OCI-LY3 (cell line): ENCODE data around the gene GADD45GIP1.
"Not testable (repeated sequence)": the region's sequence is repeated elsewhere in the genome, so short reads cannot be mapped to it uniquely, and the experiment has no call there.

Source experiments
- H2AFZ ChIP-seq: fragments of 200-600, 300-600 bp; shearing (Covaris generic); 2 replicates; pipeline ENCODE4 v1.6.0; 2014; ENCODE audit warnings: antibody characterized with exemption, low read depth, low read length
- H3K27ac ChIP-seq: fragments of 200-600, 300-600 bp; sonication (generic); 2 replicates; pipeline ENCODE4 v1.5.1; 2014; ENCODE audit warnings: mild to moderate bottlenecking, low read length, moderate library complexity, mixed read lengths
- H3K27me3 ChIP-seq: fragments of 200-600, 300-600 bp; sonication (generic); 2 replicates; pipeline ENCODE4 v1.6.1; 2014; ENCODE audit warnings: low read depth, low read length, mixed read lengths
- H3K36me3 ChIP-seq: fragments of 200-600, 300-600 bp; sonication (generic); replicated peaks from 2 replicates; pipeline ENCODE3; 2014; ENCODE audit warnings: low read depth, low read length, mixed read lengths
- H3K4me1 ChIP-seq: fragments of 300-600, 200-600 bp; sonication (generic); 2 replicates; pipeline ENCODE4 v1.6.1; 2014; ENCODE audit warnings: low read length, mixed read lengths
- H3K4me2 ChIP-seq: fragments of 200-600, 300-600 bp; sonication (generic); 2 replicates; pipeline ENCODE4 v1.6.1; 2014; ENCODE audit warnings: low read length, mixed read lengths
- H3K4me3 ChIP-seq: fragments of 300-600, 200-600 bp; sonication (generic); 2 replicates; pipeline ENCODE4 v1.5.1; 2014; ENCODE audit warnings: antibody characterized with exemption, mild to moderate bottlenecking, low read length, moderate library complexity
- H3K79me2 ChIP-seq: fragments of 300-600, 200-600 bp; shearing (Covaris generic); 2 replicates; pipeline ENCODE4 v1.6.1; 2014; ENCODE audit warnings: mild to moderate bottlenecking, low read length, mixed read lengths
- H3K9ac ChIP-seq: fragments of 300-600, 200-600 bp; shearing (Covaris generic); 2 replicates; pipeline ENCODE4 v1.6.0; 2014; ENCODE audit warnings: mild to moderate bottlenecking, low read length, moderate library complexity
- H3K9me3 ChIP-seq: fragments of 200-600, 300-600 bp; shearing (Covaris generic); 2 replicates; pipeline ENCODE4 v1.6.1; 2014; ENCODE audit warnings: low read length, mixed read lengths; ENCODE audit not compliant: insufficient read depth
- H4K20me1 ChIP-seq: fragments of 200-600, 300-600 bp; sonication (generic); 2 replicates; pipeline ENCODE4 v1.6.1; 2016; ENCODE audit warnings: low read length, mixed read lengths; ENCODE audit not compliant: insufficient read depth
- EZH2phosphoT487 ChIP-seq: fragments of 200-600 bp; shearing (Covaris generic); IDR thresholded peaks from 2 replicates; pipeline ENCODE4 v1.6.1; 2018; ENCODE audit warnings: antibody characterized with exemption, mixed run types, low read depth
- TF ChIP-seq, protein P1 (sequence below): fragments of 200-600, 300-600 bp; sonication (generic); IDR thresholded peaks from 2 replicates; pipeline ENCODE4 v1.5.1; 2014; ENCODE audit warnings: antibody characterized with exemption, low read length, low read depth

The GADD45GIP1 gene

DNA sequence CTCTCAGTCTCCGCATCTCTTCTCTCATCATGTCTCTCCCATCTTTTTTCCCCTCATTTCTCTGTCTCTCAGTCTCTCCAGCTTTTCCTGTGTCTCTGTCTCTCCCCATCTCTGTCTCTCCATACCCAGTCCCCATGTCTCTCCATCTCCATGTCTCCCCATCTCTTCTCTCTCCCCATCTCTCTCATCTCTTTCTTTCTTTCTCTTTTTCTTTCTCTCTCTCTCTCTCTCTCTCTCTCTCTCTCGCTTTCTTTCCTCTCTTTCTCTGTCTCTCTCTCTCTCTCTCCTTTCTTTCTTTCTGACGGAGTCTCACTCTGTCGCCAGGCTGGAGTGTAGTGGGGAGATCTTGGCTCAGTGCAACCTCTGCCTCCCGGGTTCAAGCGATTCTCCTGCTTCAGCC, 25.6 kb upstream of the GADD45GIP1 start:
- Histone ChIP-seq H3K4me3 (no peak overlapping the region), H3K36me3 (no peaks in the 10 kb centered on the region), H3K79me2 (no peaks in the 10 kb centered on the region), H2AFZ (no peak overlapping the region), H3K4me2 (no peak overlapping the region), H3K9me3 (no peaks in the 10 kb centered on the region), H3K27me3 (peaks cover 33% of the 10 kb centered on the region), H4K20me1 (no peaks in the 10 kb centered on the region), H3K27ac (no peak overlapping the region), H3K4me1 (peaks cover 15% of the 10 kb centered on the region; the same call in 1 of the 2 replicates), H3K9ac (no peak overlapping the region; the same call in 1 of the 2 replicates)
- TF ChIP-seq, protein P1, sequence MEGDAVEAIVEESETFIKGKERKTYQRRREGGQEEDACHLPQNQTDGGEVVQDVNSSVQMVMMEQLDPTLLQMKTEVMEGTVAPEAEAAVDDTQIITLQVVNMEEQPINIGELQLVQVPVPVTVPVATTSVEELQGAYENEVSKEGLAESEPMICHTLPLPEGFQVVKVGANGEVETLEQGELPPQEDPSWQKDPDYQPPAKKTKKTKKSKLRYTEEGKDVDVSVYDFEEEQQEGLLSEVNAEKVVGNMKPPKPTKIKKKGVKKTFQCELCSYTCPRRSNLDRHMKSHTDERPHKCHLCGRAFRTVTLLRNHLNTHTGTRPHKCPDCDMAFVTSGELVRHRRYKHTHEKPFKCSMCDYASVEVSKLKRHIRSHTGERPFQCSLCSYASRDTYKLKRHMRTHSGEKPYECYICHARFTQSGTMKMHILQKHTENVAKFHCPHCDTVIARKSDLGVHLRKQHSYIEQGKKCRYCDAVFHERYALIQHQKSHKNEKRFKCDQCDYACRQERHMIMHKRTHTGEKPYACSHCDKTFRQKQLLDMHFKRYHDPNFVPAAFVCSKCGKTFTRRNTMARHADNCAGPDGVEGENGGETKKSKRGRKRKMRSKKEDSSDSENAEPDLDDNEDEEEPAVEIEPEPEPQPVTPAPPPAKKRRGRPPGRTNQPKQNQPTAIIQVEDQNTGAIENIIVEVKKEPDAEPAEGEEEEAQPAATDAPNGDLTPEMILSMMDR = no peak
- TF ChIP-seq EZH2phosphoT487 = no peak

DNA sequence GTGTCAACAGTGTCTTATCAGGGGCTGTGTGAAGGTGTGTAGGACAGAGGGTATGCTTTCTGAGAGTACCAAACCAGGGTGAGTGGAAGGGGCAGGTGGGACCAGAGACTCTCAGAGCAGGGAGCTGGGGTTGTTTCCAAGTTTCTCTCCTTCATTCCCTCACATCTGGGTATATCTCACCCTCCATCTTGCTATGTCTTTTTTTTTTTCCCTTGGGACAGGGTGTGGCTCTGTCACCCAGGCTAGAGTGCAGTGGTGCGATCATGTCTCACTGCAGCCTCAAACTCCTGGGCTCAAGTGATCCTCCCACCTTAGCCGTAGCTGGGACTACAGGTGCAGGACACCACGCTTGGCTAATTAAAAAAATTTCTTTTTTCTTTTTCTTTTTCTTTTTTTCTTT, 23.0 kb upstream of the GADD45GIP1 start:
- no peaks in the 10 kb centered on the region for H3K36me3 ChIP-seq
- no peaks in the 10 kb centered on the region for H3K9me3 ChIP-seq
- H3K4me3 ChIP-seq = no peak overlapping the region
- no peak overlapping the region for H2AFZ ChIP-seq
- H3K79me2 ChIP-seq = no peaks in the 10 kb centered on the region
- TF ChIP-seq, protein P1 = no peak
- no peak for TF ChIP-seq EZH2phosphoT487
- no peak overlapping the region for H3K9ac ChIP-seq
- H4K20me1 ChIP-seq = no peaks in the 10 kb centered on the region
- H3K27ac ChIP-seq = no peak overlapping the region
- peaks cover 29% of the 10 kb centered on the region for H3K27me3 ChIP-seq
- no peak overlapping the region for H3K4me2 ChIP-seq
- H3K4me1 ChIP-seq = peaks cover 16% of the 10 kb centered on the region; the same call in 1 of the 2 replicates

DNA sequence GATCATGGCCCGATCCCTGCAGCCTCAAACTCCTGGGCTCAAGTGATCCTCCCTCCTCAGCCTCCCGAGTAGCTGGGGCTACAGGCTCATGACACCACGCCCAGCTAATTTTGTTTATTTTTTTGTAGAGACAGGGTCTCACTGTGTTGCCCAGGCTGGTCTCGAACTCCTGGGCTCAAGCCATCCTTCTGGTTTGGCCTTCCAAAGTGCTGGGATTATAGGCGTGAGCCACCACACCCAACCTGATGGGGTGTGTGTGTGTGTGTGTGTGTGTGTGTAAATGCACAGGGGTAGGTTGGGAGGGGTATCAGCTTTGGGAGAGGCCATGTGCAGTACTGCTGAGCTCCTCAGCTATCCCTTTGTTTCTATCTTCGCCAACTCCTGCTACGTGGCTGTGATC, 19.1 kb upstream of the GADD45GIP1 start:
- H3K27me3 ChIP-seq, H3K9me3 ChIP-seq, H3K9ac ChIP-seq, H3K36me3 ChIP-seq, H3K4me2 ChIP-seq, H2AFZ ChIP-seq, H4K20me1 ChIP-seq, H3K27ac ChIP-seq, H3K4me3 ChIP-seq, H3K79me2 ChIP-seq: not testable (repeated sequence)
- H3K4me1 ChIP-seq = peaks cover 15% of the 10 kb centered on the region

DNA sequence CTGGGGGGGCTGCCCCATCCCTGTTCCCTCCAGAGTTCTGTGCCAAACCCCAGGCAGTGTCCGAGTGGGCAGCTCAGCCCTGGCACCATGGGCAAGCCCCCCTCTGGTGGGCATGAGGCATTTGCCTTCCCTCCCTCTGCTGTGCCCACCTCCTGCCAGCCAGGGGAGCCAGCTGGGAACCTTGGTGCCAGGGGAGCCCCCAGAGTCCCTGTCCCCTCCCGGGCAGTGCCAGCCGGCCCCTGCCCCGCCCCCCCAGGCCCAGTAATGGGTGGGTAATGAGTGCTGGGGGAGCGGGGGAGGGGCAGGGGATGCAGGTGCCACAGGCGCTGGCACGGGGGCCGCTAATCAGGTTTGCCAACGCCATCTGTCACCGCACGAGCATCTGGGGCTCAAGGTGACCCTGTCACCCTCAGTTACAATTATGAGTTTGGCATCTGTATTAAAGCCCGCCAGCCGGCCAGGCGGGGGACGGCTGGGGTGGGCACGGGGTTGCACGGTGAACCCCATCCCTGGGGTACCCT, 18.3 kb upstream of the GADD45GIP1 start:
- TF ChIP-seq EZH2phosphoT487 = no peak
- TF ChIP-seq, protein P1 = no peak
- Histone ChIP-seq H3K36me3 (no peaks in the 10 kb centered on the region), H3K4me3 (no peak overlapping the region), H3K4me2 (no peak overlapping the region), H3K9me3 (no peaks in the 10 kb centered on the region), H3K9ac (no peak overlapping the region), H4K20me1 (no peaks in the 10 kb centered on the region), H3K27me3 (peaks cover 6% of the 10 kb centered on the region; the same call in 1 of the 2 replicates), H2AFZ (0 out of 2 replicates have a peak overlapping the region, but pooled peaks have one; percentile 43), H3K4me1 (peaks cover 15% of the 10 kb centered on the region), H3K27ac (no peak overlapping the region), H3K79me2 (no peaks in the 10 kb centered on the region)
